Measurements from ENCODE around the gene LRPAP1. TPM values are rescaled to one million over a fixed set of nuclear protein-coding genes. Genes with fewer than 3 reads are reported as not detected.
"Not testable (repeated sequence)": the region's sequence is repeated elsewhere in the genome, so short reads cannot be mapped to it uniquely, and the experiment has no call there.

LRPAP1 gene
- polyA plus RNA-seq, 12 donors, result 61.0 to 164 (median 71.7) TPM

DNA sequence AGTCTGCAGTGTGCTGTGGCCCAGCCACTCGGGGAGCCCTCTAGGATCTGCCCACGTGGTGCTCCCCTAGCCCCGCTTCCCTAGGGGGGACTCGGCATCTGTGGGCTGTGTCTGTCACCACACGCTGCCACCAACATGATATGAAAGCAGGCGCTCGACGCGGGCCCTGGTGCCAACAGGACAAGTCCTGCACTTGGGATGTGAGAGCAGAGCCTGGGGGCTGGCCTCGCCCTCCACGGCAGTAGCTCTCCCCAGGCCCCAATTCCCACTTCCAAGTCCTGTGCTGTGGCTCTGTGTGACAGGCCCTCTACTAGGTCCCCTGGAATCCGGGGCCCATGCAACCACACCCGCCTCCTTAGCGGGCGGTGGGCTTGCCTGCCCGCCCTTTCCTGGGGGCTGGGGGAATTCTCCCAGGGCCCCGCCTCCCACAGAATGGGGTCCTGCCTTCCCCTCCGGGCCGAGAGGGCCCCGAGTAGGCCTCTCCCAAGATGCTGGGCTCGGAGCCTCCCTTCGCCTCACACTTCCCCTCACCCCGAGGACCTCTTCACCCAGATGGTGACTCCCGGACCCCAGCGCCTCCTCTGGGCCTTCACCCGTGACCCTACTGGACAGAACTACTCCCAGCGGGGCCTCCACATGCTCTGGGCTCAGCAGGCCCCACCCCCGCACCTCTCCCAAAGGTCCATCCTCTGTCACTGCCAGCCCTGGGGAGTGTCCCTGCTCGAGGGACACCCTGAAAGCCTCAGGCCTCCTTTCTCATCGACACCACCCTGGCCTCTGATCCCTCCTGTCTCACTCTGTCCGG lies 11.2 kb downstream of the LRPAP1 start:
- no peak for DNase-seq

DNA sequence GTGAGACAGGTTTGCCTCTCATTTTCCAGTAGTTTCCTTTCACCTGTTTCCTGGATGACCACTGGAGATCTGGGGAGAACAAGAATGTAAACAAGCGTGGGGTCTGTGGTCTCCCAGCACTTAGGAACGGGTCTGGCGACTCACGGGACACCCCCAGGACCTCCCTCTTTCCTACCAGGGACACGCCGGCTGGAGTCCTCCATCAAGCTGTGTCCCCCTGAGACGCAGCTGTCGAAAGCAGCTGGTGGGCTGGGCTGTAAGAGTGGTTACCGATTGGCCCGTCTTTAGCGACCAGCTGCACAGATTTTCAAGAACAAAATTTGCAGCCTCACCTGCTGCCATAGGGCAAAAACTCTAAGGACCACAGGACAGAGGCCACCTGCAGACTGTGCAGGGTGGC lies 11.9 kb downstream of the LRPAP1 start:
- DNase-seq, result no peak

- no peak for DNase-seq
These were observed 12.6 kb downstream of the LRPAP1 start for GRCh38 chr4:3519468-3520264.

- DNase-seq, result no peak
These were observed 13.3 kb downstream of the LRPAP1 start for GRCh38 chr4:3518941-3519340.

GRCh38 chr4:3518511-3518880 lies 13.7 kb downstream of the LRPAP1 start:
- no peak for DNase-seq

- DNase-seq, result no peak
These were observed 14.3 kb downstream of the LRPAP1 start for GRCh38 chr4:3517731-3518510.

DNA sequence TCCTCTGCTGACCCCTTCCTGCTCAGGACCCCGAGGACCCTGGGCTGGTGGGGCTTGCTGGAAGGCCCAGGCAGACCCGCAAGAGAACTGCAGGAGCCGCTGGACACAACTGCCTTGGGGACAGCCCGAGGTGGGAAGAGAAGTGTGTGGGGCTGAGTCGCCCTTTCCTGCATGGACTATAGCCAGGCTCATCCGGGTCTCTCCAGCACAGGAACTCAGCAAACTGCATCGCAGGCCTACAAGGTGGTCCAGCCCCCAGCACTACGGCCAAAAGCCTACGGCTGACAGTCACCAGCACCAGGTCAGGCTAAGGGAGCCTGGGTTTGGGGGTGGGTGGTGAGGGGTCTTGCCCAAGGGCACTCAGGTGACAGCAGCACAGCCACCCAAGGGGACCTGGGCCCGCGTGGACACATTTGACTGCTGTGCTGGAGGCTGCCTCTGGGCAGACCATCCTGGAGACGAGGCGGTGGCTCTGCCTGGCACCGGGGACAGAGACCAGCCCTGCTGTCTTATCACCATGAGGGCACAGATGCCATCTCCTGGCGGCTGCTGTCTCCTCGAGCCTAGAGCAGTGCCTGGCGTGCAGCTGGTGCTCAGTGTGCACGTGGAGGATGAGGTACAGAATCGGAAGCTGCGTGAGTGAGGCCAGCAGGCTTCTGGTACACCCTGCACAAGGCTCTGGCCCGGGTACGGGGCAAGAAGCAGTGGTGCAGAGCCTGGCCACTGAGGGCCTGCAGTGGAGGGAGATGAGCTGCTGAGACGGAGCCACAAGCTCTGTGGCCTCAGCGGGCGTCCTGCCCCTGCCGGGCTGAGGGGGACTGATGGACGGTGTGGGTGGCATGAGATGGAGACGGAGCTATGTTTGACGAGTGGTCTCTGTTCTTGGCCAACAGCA lies 15.1 kb downstream of the LRPAP1 start:
- DNase-seq, result no peak

DNA sequence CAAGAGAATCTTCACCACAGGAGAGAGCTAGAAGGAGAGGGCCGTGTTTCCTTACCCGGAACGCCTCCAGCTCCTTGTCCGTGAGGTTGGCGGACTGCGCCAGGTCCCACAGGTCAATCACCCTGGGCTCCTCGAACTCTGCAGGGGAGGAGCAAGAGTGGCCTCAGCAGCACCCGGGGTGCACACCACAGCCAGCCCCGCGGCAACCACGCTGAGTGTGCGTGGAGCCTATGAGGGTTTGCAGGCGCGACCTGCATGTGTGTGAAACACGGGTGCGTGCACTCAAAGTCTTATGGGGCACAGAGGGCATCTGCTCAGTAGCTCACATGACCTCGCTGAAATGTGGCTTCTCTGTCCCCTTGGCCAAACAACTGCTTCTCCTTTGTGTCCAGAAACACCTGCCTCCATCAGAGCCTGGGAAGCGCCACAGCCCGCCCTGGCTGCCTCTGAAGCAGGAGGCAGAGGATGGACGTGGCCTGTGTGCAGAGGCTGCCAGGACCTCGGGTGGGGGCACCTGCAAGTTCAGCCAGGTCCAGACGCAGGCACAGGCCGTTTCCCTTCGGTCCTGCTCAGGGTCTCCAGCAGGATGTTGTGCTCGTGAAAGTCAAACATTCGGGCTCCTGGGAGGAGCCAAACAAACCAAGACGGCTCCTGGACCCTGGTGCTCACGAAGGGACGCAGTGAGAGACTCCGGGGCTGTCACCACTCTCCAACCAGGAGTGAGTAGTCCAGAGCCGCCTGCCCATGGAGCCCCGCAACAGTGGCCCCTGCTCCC lies 16.0 kb downstream of the LRPAP1 start:
- no peak for DNase-seq

GRCh38 chr4:3515646-3516045 lies 16.6 kb downstream of the LRPAP1 start:
- DNase-seq, result no peak

DNA sequence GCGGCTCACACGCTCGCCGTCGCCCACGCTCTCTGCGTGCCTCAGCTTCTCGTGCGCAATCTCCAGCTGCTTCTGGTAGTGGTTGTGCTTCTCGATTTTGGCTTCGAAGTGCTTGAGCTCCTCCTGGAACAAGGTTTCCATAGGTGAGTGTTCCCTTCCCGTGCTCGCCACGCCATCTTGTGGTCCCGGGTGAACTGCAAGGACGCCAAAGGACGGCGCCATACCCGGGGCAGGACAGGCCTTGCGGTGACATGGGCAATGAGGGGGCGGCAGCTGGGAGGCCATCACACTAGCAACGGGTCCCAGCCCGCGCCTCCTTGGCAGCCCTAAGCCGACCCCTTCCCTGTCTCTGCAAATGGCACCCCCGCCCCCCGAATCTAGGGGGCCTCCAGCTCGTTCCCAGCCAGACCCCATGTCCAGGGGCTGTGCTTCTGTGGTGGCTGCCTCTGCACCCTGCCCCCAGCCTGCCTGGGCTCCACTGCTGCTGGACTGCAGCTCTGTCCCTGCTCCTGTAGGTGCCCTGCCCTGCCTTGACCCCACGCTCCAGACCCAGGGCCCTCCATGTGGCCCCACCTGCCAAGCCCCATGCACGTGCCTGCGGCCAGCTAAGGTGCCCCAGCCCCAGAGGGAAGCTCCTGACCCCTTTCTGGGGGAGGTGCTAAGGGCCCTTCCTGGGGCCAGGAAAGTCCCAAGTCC lies 17.3 kb downstream of the LRPAP1 start:
- DNase-seq, result no peak

GRCh38 chr4:3514221-3514780 lies 17.9 kb downstream of the LRPAP1 start:
- no peak for DNase-seq

DNA sequence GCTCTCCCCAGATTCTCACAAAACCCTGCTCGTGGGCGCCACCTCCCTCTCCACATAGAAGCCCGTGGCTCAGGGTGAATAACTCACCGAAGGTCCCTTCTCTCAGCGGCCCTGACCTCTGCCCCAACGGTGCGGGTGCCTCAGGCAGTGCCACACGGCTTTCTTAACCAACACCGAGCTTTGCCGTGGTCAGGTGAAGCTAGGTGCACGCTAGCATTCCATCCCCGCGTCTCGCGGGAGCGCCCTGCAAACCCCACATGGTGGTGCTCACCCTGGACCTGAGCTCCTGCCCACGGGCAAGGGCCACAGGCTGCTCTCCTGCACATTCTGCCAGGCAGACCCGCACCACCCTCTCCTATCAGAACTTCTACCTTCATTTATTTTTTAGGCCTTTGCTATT lies 18.4 kb downstream of the LRPAP1 start:
- no peak for DNase-seq

DNA sequence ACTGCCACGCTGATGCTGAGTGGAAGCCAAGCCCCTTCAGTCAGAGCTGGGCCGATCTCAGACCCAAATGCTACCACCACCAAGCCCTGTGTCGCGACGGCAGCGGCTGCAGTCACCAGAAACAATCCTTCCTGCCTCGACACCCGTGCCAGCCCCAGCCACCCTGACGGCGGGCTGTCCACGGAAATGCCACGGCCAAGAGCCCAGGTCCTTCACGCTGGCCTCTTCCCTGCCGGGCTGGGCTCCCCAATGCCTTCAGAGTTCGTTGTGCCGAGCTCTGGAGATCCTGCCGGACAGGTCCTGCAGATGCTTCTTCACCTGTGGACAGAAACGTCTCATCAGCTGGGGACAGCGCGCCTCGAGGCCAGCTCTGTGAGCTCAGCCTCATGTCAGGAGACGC lies 19.5 kb downstream of the LRPAP1 start:
- DNase-seq, result no peak

- DNase-seq, result no peak
These were observed 19.9 kb downstream of the LRPAP1 start for GRCh38 chr4:3512279-3512678.

GRCh38 chr4:3511601-3512000 lies 20.6 kb downstream of the LRPAP1 start:
- DNase-seq, result not testable (repeated sequence)

GRCh38 chr4:3511187-3511586 lies 21.0 kb downstream of the LRPAP1 start:
- DNase-seq, result no peak

DNA sequence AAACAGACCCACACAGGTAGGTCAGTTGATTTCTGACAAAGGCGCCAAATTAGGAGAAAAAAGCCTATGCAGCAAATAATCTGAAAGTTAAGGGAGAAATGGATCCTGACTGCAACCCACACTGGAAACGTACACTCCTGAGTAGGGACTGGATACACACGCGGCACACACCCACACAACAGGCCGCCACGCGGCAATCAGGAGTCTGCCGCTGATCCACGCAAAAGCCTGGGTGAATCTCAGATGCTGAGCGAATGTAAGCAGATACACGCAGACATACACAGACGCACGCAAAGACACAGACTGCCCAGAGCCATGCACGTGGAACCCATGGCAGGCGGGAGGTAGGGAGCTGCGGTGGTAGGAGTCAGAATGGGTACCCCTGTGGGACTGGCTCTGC lies 21.7 kb downstream of the LRPAP1 start:
- no peak for DNase-seq

GRCh38 chr4:3508542-3508941 lies 23.7 kb downstream of the LRPAP1 start:
- DNase-seq, result no peak

DNA sequence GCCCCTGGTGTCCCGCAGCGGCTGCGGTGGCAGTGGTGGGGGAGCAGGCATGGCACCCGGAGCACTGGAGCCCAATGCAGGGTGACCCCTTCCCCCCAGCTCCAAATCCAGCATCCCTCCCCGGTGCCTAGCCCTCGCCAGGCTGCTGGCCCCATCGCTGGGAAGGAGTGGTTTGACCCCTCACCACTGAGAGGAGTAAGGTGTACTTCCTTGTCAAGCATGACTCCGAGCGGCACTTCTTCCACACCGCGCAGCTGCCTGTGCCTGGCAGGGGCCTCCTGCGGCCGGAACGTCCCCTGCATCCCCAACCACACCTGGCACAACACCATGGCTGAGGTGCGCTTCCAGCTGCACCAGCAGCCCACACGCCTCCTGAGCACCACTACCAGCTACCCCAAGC lies 27.0 kb downstream of the LRPAP1 start:
- no peak for DNase-seq

Data from muscle of arm (tissue), 12 donors.